ENCODE measurements around the gene DENND1B.

DENND1B gene

GRCh38 chr1:197775282-197776262 lies at the start of gene DENND1B:
TSS of gene DENND1B (minus strand) at chr1:197775480. CDS start at chr1:197775155, 325 bp downstream.
- DNase-seq = peak; percentile 51

GRCh38 chr1:197814306-197814705 lies 39.0 kb upstream of the DENND1B start:
- DNase-seq = no peak

GRCh38 chr1:197813741-197814140 lies 38.5 kb upstream of the DENND1B start:
- no peak for DNase-seq

GRCh38 chr1:197811769-197812168 lies 36.5 kb upstream of the DENND1B start:
- DNase-seq = no peak

GRCh38 chr1:197810812-197811211 lies 35.5 kb upstream of the DENND1B start:
- no peak for DNase-seq

- DNase-seq = no peak
Measured at GRCh38 chr1:197808880-197809279, 33.6 kb upstream of the DENND1B start.

- no peak for DNase-seq
Measured at GRCh38 chr1:197807739-197808453, 32.6 kb upstream of the DENND1B start.

- no peak for DNase-seq
Measured at GRCh38 chr1:197807216-197807615, 31.9 kb upstream of the DENND1B start.

GRCh38 chr1:197806718-197807117 lies 31.4 kb upstream of the DENND1B start:
- DNase-seq = no peak

GRCh38 chr1:197801684-197802083 lies 26.4 kb upstream of the DENND1B start:
- DNase-seq = no peak

GRCh38 chr1:197801111-197801482 lies 25.8 kb upstream of the DENND1B start:
- no peak for DNase-seq

GRCh38 chr1:197800379-197801110 lies 25.3 kb upstream of the DENND1B start:
- DNase-seq = no peak

GRCh38 chr1:197799271-197799670 lies 24.0 kb upstream of the DENND1B start:
- peak; percentile 63 for DNase-seq

GRCh38 chr1:197798492-197798891 lies 23.2 kb upstream of the DENND1B start:
- no peak for DNase-seq

GRCh38 chr1:197797010-197797409 lies 21.7 kb upstream of the DENND1B start:
- no peak for DNase-seq

GRCh38 chr1:197788741-197789739 lies 13.8 kb upstream of the DENND1B start:
- DNase-seq = no peak

GRCh38 chr1:197787623-197788536 lies 12.6 kb upstream of the DENND1B start:
- no peak for DNase-seq

- DNase-seq = peak; percentile 61
Measured at GRCh38 chr1:197787056-197787455, 11.8 kb upstream of the DENND1B start.

- DNase-seq = no peak
Measured at GRCh38 chr1:197786280-197786679, 11.0 kb upstream of the DENND1B start.

GRCh38 chr1:197783510-197783948 lies 8.2 kb upstream of the DENND1B start:
- peak; percentile 51 for DNase-seq

Measured in HCEC 1CT (cell line).